ENCODE data around the gene CEP55. TPM values are rescaled to one million over a fixed set of nuclear protein-coding genes. Genes with fewer than 3 reads are reported as not detected.

The CEP55 gene
- total RNA-seq, 4 donors from 2014 or later: 1.1 to 13.1 (median 4.3) TPM; not detected in 1

- no peak overlapping the region for H3K4me3 ChIP-seq
- no peak for DNase-seq
- intact Hi-C loops (cut with DNase I; ENCODE audit: low total_unique reads) (no loop called here), in situ Hi-C loops (cut with MboI; ENCODE audit: low pct_ligation_motif_present in 1 of 4, low pct_unique_long_range_greater_than_20kb in 1 of 4, low sequenced_read_pairs in 3 of 4) (no loop called here)
- H3K9me3 ChIP-seq: no peaks in the 10 kb centered on the region
- no peaks in the 10 kb centered on the region for H3K36me3 ChIP-seq
- H3K27ac ChIP-seq: no peak overlapping the region
- no peaks in the 10 kb centered on the region for H3K27me3 ChIP-seq
- 49 to 53% methylated on average over 5 of the region's 5 CpGs for WGBS, 2 donors (ENCODE audit: low coverage in 1 of 2)
- TF ChIP-seq CTCF (IDR thresholded peaks at IDR 0.05) (no peak), POLR2A (IDR thresholded peaks at IDR 0.05) (no peak), POLR2AphosphoS5 (IDR thresholded peaks at IDR 0.05) (no peak), EP300 (IDR thresholded peaks at IDR 0.05; ENCODE audit: low read depth) (no peak)
- peaks cover 5 to 12% (median 5%) of the 10 kb centered on the region in 4 donors for H3K4me1 ChIP-seq
Measured at GRCh38 chr10:93498166-93498565, 1.8 kb downstream of the CEP55 start.

GRCh38 chr10:93501650-93502049, 5.2 kb downstream of the CEP55 start:
- H3K27ac ChIP-seq: no peak overlapping the region
- in situ Hi-C loops (cut with MboI; ENCODE audit: low pct_ligation_motif_present in 1 of 4, low pct_unique_long_range_greater_than_20kb in 1 of 4, low sequenced_read_pairs in 3 of 4) (loop anchor here in 1 of 4 donors (25.0 kb wide), 1 partner anchor 414 kb away; no protein-coding TSS in a partner anchor), intact Hi-C loops (cut with DNase I; ENCODE audit: low total_unique reads) (no loop called here)
- no peak for TF ChIP-seq CTCF (IDR thresholded peaks at IDR 0.05)
- no peak for TF ChIP-seq POLR2A (IDR thresholded peaks at IDR 0.05)
- TF ChIP-seq EP300 (IDR thresholded peaks at IDR 0.05; ENCODE audit: low read depth): no peak
- TF ChIP-seq POLR2AphosphoS5 (IDR thresholded peaks at IDR 0.05): no peak
- no peak for DNase-seq
- H3K4me3 ChIP-seq: no peak overlapping the region
- no peaks in the 10 kb centered on the region for H3K27me3 ChIP-seq
- no peaks in the 10 kb centered on the region for H3K9me3 ChIP-seq
- peaks cover 0 to 10% (median 4%) of the 10 kb centered on the region in 4 donors for H3K4me1 ChIP-seq
- no peaks in the 10 kb centered on the region for H3K36me3 ChIP-seq

- in situ Hi-C loops (cut with MboI; ENCODE audit: low pct_ligation_motif_present in 1 of 4, low pct_unique_long_range_greater_than_20kb in 1 of 4, low sequenced_read_pairs in 3 of 4) (loop anchor here in 1 of 4 donors (25.0 kb wide), 1 partner anchor 416 kb away; no protein-coding TSS in a partner anchor), intact Hi-C loops (cut with DNase I; ENCODE audit: low total_unique reads) (no loop called here)
- 68 to 80% methylated on average over 6 of the region's 6 CpGs for WGBS, 2 donors (ENCODE audit: low coverage in 1 of 2)
- TF ChIP-seq POLR2A (IDR thresholded peaks at IDR 0.05): no peak
- TF ChIP-seq CTCF (IDR thresholded peaks at IDR 0.05): no peak
- no peak for DNase-seq
- H3K27me3 ChIP-seq: no peaks in the 10 kb centered on the region
- H3K27ac ChIP-seq: no peak overlapping the region
- no peak overlapping the region for H3K4me3 ChIP-seq
- H3K4me1 ChIP-seq: no peaks in the 10 kb centered on the region
- no peaks in the 10 kb centered on the region for H3K9me3 ChIP-seq
- H3K36me3 ChIP-seq: no peaks in the 10 kb centered on the region
Measured at GRCh38 chr10:93503075-93503474, 6.7 kb downstream of the CEP55 start.

GRCh38 chr10:93505075-93505474, 8.7 kb downstream of the CEP55 start:
- H3K36me3 ChIP-seq: no peaks in the 10 kb centered on the region
- H3K27me3 ChIP-seq: no peaks in the 10 kb centered on the region
- H3K4me1 ChIP-seq: no peaks in the 10 kb centered on the region
- no peaks in the 10 kb centered on the region for H3K9me3 ChIP-seq
- WGBS, 2 donors (ENCODE audit: low coverage in 1 of 2): 90 to 94% methylated on average over 2 of the region's 2 CpGs
- TF ChIP-seq EP300 (IDR thresholded peaks at IDR 0.05; ENCODE audit: low read depth): no peak
- TF ChIP-seq POLR2AphosphoS5 (IDR thresholded peaks at IDR 0.05): no peak
- TF ChIP-seq POLR2A (IDR thresholded peaks at IDR 0.05): no peak
- no peak for TF ChIP-seq CTCF (IDR thresholded peaks at IDR 0.05)
- intact Hi-C loops (cut with DNase I; ENCODE audit: low total_unique reads): no loop called here
- no peak overlapping the region for H3K4me3 ChIP-seq
- no peak for DNase-seq
- in situ Hi-C loops (cut with MboI; ENCODE audit: low pct_ligation_motif_present in 1 of 4, low pct_unique_long_range_greater_than_20kb in 1 of 4, low sequenced_read_pairs in 3 of 4): loop anchor here in 1 of 4 donors (25.0 kb wide), 1 partner anchor 418 kb away; no protein-coding TSS in a partner anchor
- no peak overlapping the region for H3K27ac ChIP-seq

Measured in transverse colon (tissue), 4 donors.